Endodermal cell (in vitro differentiated cells): ENCODE measurements around the gene HPN. TPM values are rescaled to one million over a fixed set of nuclear protein-coding genes. Genes with fewer than 3 reads are reported as not detected.

Experiments
- DNase-seq: peaks from one replicate; pipeline ENCODE4 v3.0.0-alpha.2; 2017
- H3K27ac ChIP-seq: 2 replicates; pipeline ENCODE4 v1.5.1; 2013; ENCODE audit warnings: mild to moderate bottlenecking, low read depth, low read length, moderate library complexity
- H3K27me3 ChIP-seq: 2 replicates; pipeline ENCODE4 v1.6.1; 2013; ENCODE audit warnings: mild to moderate bottlenecking, low read length, moderate library complexity; ENCODE audit not compliant: insufficient read depth, control insufficient read depth, poor library complexity, severe bottlenecking
- H3K36me3 ChIP-seq: 2 replicates; pipeline ENCODE4 v1.7.0; 2013; ENCODE audit warnings: mild to moderate bottlenecking, low read length, moderate library complexity; ENCODE audit not compliant: control insufficient read depth, insufficient read depth
- H3K4me1 ChIP-seq: one replicate; pipeline ENCODE4 v1.7.0; 2013; ENCODE audit warnings: low read length; ENCODE audit not compliant: control insufficient read depth, insufficient read depth
- H3K4me3 ChIP-seq: 2 replicates; pipeline ENCODE4 v1.5.1; 2013; ENCODE audit warnings: mild to moderate bottlenecking, low read length, moderate library complexity
- H3K9ac ChIP-seq: 2 replicates; pipeline ENCODE4 v1.6.1; 2013; ENCODE audit warnings: mild to moderate bottlenecking, low read length, moderate library complexity; ENCODE audit not compliant: poor library complexity, severe bottlenecking; ENCODE audit errors: extremely low read depth
- H3K9me3 ChIP-seq: 2 replicates; pipeline ENCODE4 v1.6.1; 2013; ENCODE audit warnings: mild to moderate bottlenecking, low read length, moderate library complexity; ENCODE audit not compliant: control insufficient read depth
- H3K27ac Mint-ChIP-seq: 2 replicates; pipeline ENCODE4 v1.8.0; 2020; ENCODE audit warnings: mixed read lengths
- H3K27me3 Mint-ChIP-seq: 2 replicates; pipeline ENCODE4 v1.8.0; 2021; ENCODE audit warnings: mild to moderate bottlenecking, mixed read lengths; ENCODE audit not compliant: insufficient read depth
- H3K36me3 Mint-ChIP-seq: 2 replicates; pipeline ENCODE4 v1.8.0; 2020; ENCODE audit warnings: low read depth, mixed read lengths
- H3K4me1 Mint-ChIP-seq: 2 replicates; pipeline ENCODE4 v1.8.0; 2020; ENCODE audit warnings: mixed read lengths
- H3K4me3 Mint-ChIP-seq: 2 replicates; pipeline ENCODE4 v1.8.0; 2020; ENCODE audit warnings: mild to moderate bottlenecking, moderate library complexity, mixed read lengths
- H3K9me3 Mint-ChIP-seq: 2 replicates; pipeline ENCODE4 v1.8.0; 2020; ENCODE audit warnings: mild to moderate bottlenecking, mixed read lengths
- WGBS, 2 experiments: methylation state at CpG; one replicate each; pipeline versions ENCODE4 v1.1.5 to v1.1.7; 2013; ENCODE audit warnings: missing lambda C conversion rate in 2 of 2, mixed read lengths in 1 of 2; ENCODE audit not compliant: insufficient coverage in 1 of 2, insufficient read length in 1 of 2; 5-methylcytosine and 5-hydroxymethylcytosine counted together
- total RNA-seq, 2 donors: library from RNA; stranded (reverse); fragmentation: NEBNext Ultra II Directional in 1 of 2; extraction: Animal tissue kit (Norgen Biotek cat#: 25700) in 1 of 2; gene quantifications; 2 replicates in 1 of 2; 3 replicates in 1 of 2; pipeline ENCODE4 v1.2.1, GENCODE V29; 2021
- TF ChIP-seq, protein P1 (sequence below): fragments of 200-600 bp; sonication (generic); conservative IDR thresholded peaks from 2 replicates; pipeline ENCODE4 v1.5.0; 2021; ENCODE audit warnings: antibody characterized with exemption, mild to moderate bottlenecking

The HPN gene
- total RNA-seq, 2 donors from 2014 or later = 29.0 to 49.6 TPM

DNA sequence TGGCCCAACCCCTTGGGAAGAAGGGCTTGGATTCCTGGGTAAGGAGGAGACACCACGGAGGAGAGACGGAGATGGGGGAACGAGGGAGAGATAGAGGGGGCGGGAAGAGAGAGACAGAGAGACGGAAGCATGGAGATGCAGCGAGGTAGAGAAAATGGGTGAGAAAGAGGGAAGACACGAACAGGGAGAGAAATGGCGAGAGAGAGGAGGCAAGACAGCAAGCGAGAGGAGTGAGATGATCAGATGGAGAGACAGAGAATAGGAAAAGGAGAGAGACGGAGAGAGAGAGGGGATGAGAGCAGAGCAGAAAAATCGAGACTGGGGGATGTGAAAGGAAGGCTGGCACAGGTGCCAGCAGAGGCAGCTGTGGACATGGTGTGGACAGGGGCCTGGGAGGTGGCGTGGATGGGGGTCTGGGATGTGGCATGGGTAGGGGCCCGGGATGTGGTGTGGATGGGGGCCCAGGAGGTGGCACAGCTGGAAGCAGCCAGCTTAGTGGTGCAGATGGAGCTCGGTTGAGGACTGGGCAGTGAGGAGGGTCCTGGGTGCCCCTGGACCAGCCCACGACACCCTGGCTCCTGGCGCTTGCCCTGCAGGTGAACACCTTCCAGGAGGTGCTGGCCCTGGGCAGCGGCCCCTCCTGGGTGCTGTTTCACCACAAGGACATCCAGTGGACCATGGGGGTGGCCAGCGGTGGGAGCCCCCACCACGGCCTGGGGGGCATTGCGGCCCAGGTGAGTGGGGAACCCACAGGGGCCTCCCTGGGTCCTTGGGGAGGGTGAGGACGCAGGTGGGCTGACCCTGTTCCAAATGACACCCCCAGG, 33.9 kb downstream of the HPN start:
- no peak overlapping the region for H3K4me3 Mint-ChIP-seq
- Histone ChIP-seq H3K36me3 (no peaks in the 10 kb centered on the region), H3K4me3 (no peak overlapping the region), H3K27ac (no peak overlapping the region), H3K27me3 (no peaks in the 10 kb centered on the region), H3K9ac (no peak overlapping the region), H3K9me3 (peaks cover 4% of the 10 kb centered on the region), H3K4me1 (no peaks in the 10 kb centered on the region)
- no peaks in the 10 kb centered on the region for H3K27me3 Mint-ChIP-seq
- H3K27ac Mint-ChIP-seq = no peak overlapping the region
- H3K36me3 Mint-ChIP-seq = no peaks in the 10 kb centered on the region
- TF ChIP-seq, protein P1, sequence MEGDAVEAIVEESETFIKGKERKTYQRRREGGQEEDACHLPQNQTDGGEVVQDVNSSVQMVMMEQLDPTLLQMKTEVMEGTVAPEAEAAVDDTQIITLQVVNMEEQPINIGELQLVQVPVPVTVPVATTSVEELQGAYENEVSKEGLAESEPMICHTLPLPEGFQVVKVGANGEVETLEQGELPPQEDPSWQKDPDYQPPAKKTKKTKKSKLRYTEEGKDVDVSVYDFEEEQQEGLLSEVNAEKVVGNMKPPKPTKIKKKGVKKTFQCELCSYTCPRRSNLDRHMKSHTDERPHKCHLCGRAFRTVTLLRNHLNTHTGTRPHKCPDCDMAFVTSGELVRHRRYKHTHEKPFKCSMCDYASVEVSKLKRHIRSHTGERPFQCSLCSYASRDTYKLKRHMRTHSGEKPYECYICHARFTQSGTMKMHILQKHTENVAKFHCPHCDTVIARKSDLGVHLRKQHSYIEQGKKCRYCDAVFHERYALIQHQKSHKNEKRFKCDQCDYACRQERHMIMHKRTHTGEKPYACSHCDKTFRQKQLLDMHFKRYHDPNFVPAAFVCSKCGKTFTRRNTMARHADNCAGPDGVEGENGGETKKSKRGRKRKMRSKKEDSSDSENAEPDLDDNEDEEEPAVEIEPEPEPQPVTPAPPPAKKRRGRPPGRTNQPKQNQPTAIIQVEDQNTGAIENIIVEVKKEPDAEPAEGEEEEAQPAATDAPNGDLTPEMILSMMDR = no peak
- DNase-seq = no peak
- peaks cover 3% of the 10 kb centered on the region for H3K9me3 Mint-ChIP-seq
- H3K4me1 Mint-ChIP-seq = no peaks in the 10 kb centered on the region
- 91 to 93% methylated on average over 16 to 21 of the region's 21 CpGs for WGBS, 2 experiments

DNA sequence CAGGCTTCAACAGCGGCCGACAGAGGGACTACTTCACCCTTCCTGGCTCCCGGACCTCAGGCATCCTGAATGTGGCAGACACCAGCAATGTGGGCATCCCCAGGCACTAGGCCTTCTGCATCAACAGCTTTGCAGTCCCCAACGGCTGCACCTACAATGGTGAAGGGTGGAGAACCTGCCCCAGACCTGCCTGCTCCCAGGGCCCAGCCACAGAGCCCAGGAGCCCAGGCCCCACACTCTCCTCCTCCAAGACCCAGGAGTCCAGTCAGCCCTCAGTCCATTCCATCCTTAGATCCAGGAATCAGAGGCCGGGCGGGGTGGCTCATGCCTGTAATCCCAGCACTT, 34.5 kb downstream of the HPN start:
- no peak overlapping the region for H3K4me3 Mint-ChIP-seq
- H3K36me3 Mint-ChIP-seq = no peaks in the 10 kb centered on the region
- Histone ChIP-seq H3K27ac (no peak overlapping the region), H3K9ac (no peak overlapping the region), H3K9me3 (no peaks in the 10 kb centered on the region), H3K4me3 (no peak overlapping the region), H3K36me3 (no peaks in the 10 kb centered on the region), H3K4me1 (no peaks in the 10 kb centered on the region), H3K27me3 (no peaks in the 10 kb centered on the region)
- no peaks in the 10 kb centered on the region for H3K4me1 Mint-ChIP-seq
- DNase-seq = no peak
- no peaks in the 10 kb centered on the region for H3K9me3 Mint-ChIP-seq
- TF ChIP-seq, protein P1 = no peak
- H3K27ac Mint-ChIP-seq = no peak overlapping the region
- H3K27me3 Mint-ChIP-seq = no peaks in the 10 kb centered on the region
- WGBS, 2 experiments = 86 to 90% methylated on average over 5 to 6 of the region's 6 CpGs

DNA sequence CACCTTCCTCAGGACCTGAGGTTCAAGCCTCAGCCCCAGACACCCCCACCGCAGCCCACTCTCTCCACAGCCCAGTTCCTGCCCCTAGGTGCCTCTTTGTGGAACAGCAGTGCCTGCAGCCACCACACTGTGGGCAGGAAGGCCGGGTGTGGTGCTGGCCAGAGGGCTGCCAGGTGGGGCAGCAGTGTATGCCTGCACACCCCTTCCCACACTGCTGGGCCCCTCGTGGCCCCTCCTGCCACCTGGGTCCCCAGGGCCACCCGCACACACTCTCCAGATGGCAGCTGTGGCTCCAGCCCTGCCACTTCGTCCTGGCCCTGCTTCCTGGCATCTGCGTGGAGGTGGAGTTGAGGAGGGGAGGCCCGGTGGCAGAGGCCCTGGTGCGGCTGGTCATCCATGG, 35.1 kb downstream of the HPN start:
- Histone ChIP-seq H3K27me3 (no peaks in the 10 kb centered on the region), H3K4me3 (no peak overlapping the region), H3K4me1 (no peaks in the 10 kb centered on the region), H3K9ac (no peak overlapping the region), H3K27ac (no peak overlapping the region), H3K9me3 (no peaks in the 10 kb centered on the region), H3K36me3 (no peaks in the 10 kb centered on the region)
- Mint-ChIP-seq H3K36me3 (no peaks in the 10 kb centered on the region), H3K4me3 (no peak overlapping the region), H3K27ac (no peak overlapping the region), H3K4me1 (no peaks in the 10 kb centered on the region), H3K27me3 (no peaks in the 10 kb centered on the region), H3K9me3 (no peaks in the 10 kb centered on the region)
- WGBS, 2 experiments = 85 to 92% methylated on average over 2 to 8 of the region's 8 CpGs
- TF ChIP-seq, protein P1 = no peak
- no peak for DNase-seq
